Measurements from ENCODE around the gene RFX5. TPM values are rescaled to one million over a fixed set of nuclear protein-coding genes. Genes with fewer than 3 reads are reported as not detected.

RFX5 gene
- total and polyA plus RNA-seq, 4 donors: 5.2 to 17.5 (median 11.1) TPM

DNA sequence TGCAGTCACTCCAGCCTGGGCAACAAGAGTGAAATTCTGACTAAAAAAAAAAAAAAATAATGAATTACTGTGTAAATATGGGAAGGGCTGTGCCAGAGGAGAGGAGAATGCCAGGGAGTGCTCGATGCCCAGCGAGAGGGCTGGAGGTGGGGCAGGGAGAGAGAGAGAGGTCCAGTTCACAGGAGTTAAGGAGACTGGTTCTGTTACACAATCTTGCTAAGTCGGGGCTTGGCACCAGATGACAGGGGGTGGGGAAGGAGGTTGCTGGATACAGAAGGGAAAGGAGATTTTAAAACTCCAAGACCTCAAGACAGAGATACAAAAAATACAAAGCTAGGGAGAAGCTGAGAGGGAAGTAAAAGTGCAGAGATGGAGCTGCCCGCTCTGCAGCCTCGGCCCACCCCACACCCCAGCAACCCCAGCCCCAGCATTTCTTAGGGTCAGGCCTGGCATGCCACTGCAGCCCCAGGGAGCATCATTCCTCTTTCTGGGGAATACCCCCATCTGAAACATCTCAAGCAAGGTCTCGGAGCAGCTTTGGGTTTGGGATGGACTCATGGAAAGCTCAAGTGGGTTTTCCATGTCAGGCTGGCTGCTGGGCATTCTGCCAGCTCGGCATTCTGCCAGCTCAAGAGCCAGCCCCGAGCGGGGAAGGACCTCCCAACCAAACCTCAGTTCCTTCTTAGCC lies 24.5 kb upstream of the RFX5 start:
- Histone ChIP-seq H3K9me3 (ENCODE audit: control insufficient read depth in 4 of 4, low read length in 3 of 4) (no peaks in the 10 kb centered on the region), H3K9ac (ENCODE audit: low read depth in 1 of 2, low read length in 2 of 2) (peak overlapping the region; percentile 70 to 91), H3K4me1 (ENCODE audit: control insufficient read depth in 4 of 4, insufficient read depth in 4 of 4, low read length in 3 of 4) (peaks cover 18 to 53% (median 45%) of the 10 kb centered on the region in 4 donors), H3K27me3 (ENCODE audit: control insufficient read depth in 4 of 4, insufficient read depth in 4 of 4, low read length in 3 of 4) (no peaks in the 10 kb centered on the region), H3K4me3 (ENCODE audit: low read depth in 1 of 3, low read length in 3 of 3) (peak overlapping the region; percentile 67 to 77 (median 76)), H3K27ac (ENCODE audit: low read depth in 1 of 2, low read length in 2 of 2) (peak overlapping the region; percentile 85 to 86), H3K36me3 (ENCODE audit: control insufficient read depth in 4 of 4, insufficient read depth in 3 of 4, low read depth in 1 of 4, low read length in 3 of 4) (peaks cover under 1 to 4% (median 4%) of the 10 kb centered on the region in 4 donors)
- WGBS: 11% methylated on average over 9 of the region's 9 CpGs
- TF ChIP-seq JUND (IDR thresholded peaks at IDR 0.05): no peak
- no peak for TF ChIP-seq TAF1 (conservative IDR thresholded peaks at IDR 0.05)
- no peak for TF ChIP-seq YY1 (IDR thresholded peaks at IDR 0.05)
- TF ChIP-seq RXRA (IDR thresholded peaks at IDR 0.05): peak; percentile 52 to 62
- TF ChIP-seq HNF4A (conservative IDR thresholded peaks at IDR 0.05): peak; percentile 35 to 45
- TF ChIP-seq FOXA1 (IDR thresholded peaks at IDR 0.05): peak; percentile 9
- TF ChIP-seq REST (IDR thresholded peaks at IDR 0.05): peak; percentile 28
- peak; percentile 12 for TF ChIP-seq NR2F2 (IDR thresholded peaks at IDR 0.05)
- no peak for TF ChIP-seq GABPA (IDR thresholded peaks at IDR 0.05 in 1 of 2, conservative IDR thresholded peaks at IDR 0.05 in 1 of 2)
- no peak for TF ChIP-seq HNF4G (IDR thresholded peaks at IDR 0.05)
- no peak for TF ChIP-seq RAD21 (IDR thresholded peaks at IDR 0.05)
- TF ChIP-seq, protein P1, sequence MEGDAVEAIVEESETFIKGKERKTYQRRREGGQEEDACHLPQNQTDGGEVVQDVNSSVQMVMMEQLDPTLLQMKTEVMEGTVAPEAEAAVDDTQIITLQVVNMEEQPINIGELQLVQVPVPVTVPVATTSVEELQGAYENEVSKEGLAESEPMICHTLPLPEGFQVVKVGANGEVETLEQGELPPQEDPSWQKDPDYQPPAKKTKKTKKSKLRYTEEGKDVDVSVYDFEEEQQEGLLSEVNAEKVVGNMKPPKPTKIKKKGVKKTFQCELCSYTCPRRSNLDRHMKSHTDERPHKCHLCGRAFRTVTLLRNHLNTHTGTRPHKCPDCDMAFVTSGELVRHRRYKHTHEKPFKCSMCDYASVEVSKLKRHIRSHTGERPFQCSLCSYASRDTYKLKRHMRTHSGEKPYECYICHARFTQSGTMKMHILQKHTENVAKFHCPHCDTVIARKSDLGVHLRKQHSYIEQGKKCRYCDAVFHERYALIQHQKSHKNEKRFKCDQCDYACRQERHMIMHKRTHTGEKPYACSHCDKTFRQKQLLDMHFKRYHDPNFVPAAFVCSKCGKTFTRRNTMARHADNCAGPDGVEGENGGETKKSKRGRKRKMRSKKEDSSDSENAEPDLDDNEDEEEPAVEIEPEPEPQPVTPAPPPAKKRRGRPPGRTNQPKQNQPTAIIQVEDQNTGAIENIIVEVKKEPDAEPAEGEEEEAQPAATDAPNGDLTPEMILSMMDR (IDR thresholded peaks at IDR 0.05; ENCODE audit: low read depth, low read length, missing input control): no peak
- peak; percentile 70 for TF ChIP-seq FOXA2 (IDR thresholded peaks at IDR 0.05)
- TF ChIP-seq EGR1 (IDR thresholded peaks at IDR 0.05; ENCODE audit: low read depth in 2 of 2): no peak
- TF ChIP-seq, protein P2, sequence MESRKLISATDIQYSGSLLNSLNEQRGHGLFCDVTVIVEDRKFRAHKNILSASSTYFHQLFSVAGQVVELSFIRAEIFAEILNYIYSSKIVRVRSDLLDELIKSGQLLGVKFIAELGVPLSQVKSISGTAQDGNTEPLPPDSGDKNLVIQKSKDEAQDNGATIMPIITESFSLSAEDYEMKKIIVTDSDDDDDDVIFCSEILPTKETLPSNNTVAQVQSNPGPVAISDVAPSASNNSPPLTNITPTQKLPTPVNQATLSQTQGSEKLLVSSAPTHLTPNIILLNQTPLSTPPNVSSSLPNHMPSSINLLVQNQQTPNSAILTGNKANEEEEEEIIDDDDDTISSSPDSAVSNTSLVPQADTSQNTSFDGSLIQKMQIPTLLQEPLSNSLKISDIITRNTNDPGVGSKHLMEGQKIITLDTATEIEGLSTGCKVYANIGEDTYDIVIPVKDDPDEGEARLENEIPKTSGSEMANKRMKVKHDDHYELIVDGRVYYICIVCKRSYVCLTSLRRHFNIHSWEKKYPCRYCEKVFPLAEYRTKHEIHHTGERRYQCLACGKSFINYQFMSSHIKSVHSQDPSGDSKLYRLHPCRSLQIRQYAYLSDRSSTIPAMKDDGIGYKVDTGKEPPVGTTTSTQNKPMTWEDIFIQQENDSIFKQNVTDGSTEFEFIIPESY (IDR thresholded peaks at IDR 0.05): no peak
- peak; percentile 88 for DNase-seq (ENCODE audit: low spot score)

Measured in liver (tissue), 9 donors.